SW 1271 (cell line): ENCODE results near the gene CCDC195.
"Not testable (repeated sequence)": the region's sequence is repeated elsewhere in the genome, so short reads cannot be mapped to it uniquely, and the experiment has no call there.

Experiments used
- DNase-seq, 2 experiments: peaks; one replicate each; lab custom pipeline; 2025; lab: John Stamatoyannopoulos, UW

The CCDC195 gene

GRCh38 chr2:224690868-224691267 is 25.3 kb downstream of the CCDC195 start:
- DNase-seq, result no peak

GRCh38 chr2:224689539-224689938 is 26.6 kb downstream of the CCDC195 start:
- no peak for DNase-seq

GRCh38 chr2:224688997-224689396 is 27.2 kb downstream of the CCDC195 start:
- DNase-seq, result no peak

- DNase-seq, result no peak
These were observed 29.0 kb downstream of the CCDC195 start for GRCh38 chr2:224687156-224687555.

GRCh38 chr2:224685121-224685520 is 31.0 kb downstream of the CCDC195 start:
- no peak for DNase-seq

- DNase-seq, result no peak
These were observed 34.0 kb downstream of the CCDC195 start for GRCh38 chr2:224682134-224682533.

- no peak for DNase-seq
These were observed 44.4 kb downstream of the CCDC195 start for GRCh38 chr2:224671731-224672130.

GRCh38 chr2:224670203-224670602 is 46.0 kb downstream of the CCDC195 start:
- no peak for DNase-seq

GRCh38 chr2:224669449-224669848 is 46.7 kb downstream of the CCDC195 start:
- DNase-seq, result no peak

- no peak for DNase-seq
These were observed 47.8 kb downstream of the CCDC195 start for GRCh38 chr2:224668123-224668909.

GRCh38 chr2:224666951-224667553 is 49.1 kb downstream of the CCDC195 start:
- DNase-seq, result no peak

GRCh38 chr2:224663322-224663721 is 52.8 kb downstream of the CCDC195 start:
- DNase-seq, result not testable (repeated sequence)

GRCh38 chr2:224661708-224662107 is 54.5 kb downstream of the CCDC195 start:
- not testable (repeated sequence) for DNase-seq

- no peak for DNase-seq
These were observed 56.5 kb downstream of the CCDC195 start for GRCh38 chr2:224659714-224660113.

GRCh38 chr2:224658780-224659405 is 57.3 kb downstream of the CCDC195 start:
- no peak for DNase-seq

GRCh38 chr2:224657349-224657748 is 58.8 kb downstream of the CCDC195 start:
- no peak for DNase-seq

- DNase-seq, result no peak
These were observed 61.1 kb downstream of the CCDC195 start for GRCh38 chr2:224655006-224655537.
